HFFc6 (cell line): ENCODE data around the gene ANKRD53. TPM values are rescaled to one million over a fixed set of nuclear protein-coding genes. Genes with fewer than 3 reads are reported as not detected.

Experiments
- DNase-seq: peaks from one replicate; pipeline ENCODE4 v3.0.0-alpha.2; 2018
- H3K27ac Mint-ChIP-seq: 2 replicates; pipeline ENCODE4 v1.8.0; 2020; ENCODE audit warnings: mild to moderate bottlenecking, mixed read lengths
- H3K27me3 Mint-ChIP-seq: 2 replicates; pipeline ENCODE4 v1.8.0; 2021; ENCODE audit warnings: mild to moderate bottlenecking, moderate library complexity, mixed read lengths; ENCODE audit not compliant: insufficient read depth
- H3K36me3 Mint-ChIP-seq: 2 replicates; pipeline ENCODE4 v1.8.0; 2021; ENCODE audit warnings: low read depth, mixed read lengths
- H3K4me1 Mint-ChIP-seq: 2 replicates; pipeline ENCODE4 v1.8.0; 2020; ENCODE audit warnings: low read depth, mixed read lengths
- H3K4me3 Mint-ChIP-seq: 2 replicates; pipeline ENCODE4 v1.8.0; 2020; ENCODE audit warnings: mild to moderate bottlenecking, moderate library complexity, mixed read lengths
- H3K9me3 Mint-ChIP-seq: 2 replicates; pipeline ENCODE4 v1.8.0; 2020; ENCODE audit warnings: mild to moderate bottlenecking, mixed read lengths
- CTCF ChIP-seq: fragments of 200-600 bp; sonication (generic); IDR thresholded peaks from 2 replicates; pipeline ENCODE4 v1.5.0; 2021; ENCODE audit warnings: antibody characterized with exemption, mild to moderate bottlenecking
- total RNA-seq, 6 experiments: library from RNA; stranded (reverse); fragmentation: NEBNext Ultra II Directional; extraction: Animal tissue kit (Norgen Biotek cat#: 25700); gene quantifications; 2 replicates in 1 of 6; 3 replicates in 5 of 6; pipeline ENCODE4 v1.2.3, GENCODE V29; 2021

ANKRD53 gene
- total RNA-seq, 6 experiments from 2014 or later: 0.64 to 1.1 (median 0.85) TPM

DNA sequence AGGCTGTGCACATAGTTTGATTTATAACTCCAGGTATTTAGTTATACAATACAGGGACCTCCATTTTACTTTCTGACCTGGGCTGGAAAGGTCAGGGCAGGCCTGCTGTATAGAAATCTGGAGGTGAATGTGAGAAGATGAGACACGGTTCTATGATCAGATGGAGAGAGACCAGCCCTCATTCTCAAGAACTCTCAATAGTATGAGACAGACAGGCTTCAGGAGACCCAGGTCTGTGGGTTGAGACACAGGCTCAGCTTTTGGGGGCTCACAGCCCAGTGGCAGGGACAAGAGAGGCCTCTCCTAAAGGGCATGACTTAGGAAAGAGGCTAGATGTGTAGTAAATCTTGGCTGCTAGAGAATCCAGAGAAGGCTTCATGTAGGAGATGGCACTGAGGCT lies 43.4 kb upstream of the ANKRD53 start:
- Mint-ChIP-seq H3K9me3 (no peaks in the 10 kb centered on the region), H3K4me3 (no peak overlapping the region), H3K27ac (no peak overlapping the region), H3K36me3 (no peaks in the 10 kb centered on the region), H3K27me3 (peaks cover 16% of the 10 kb centered on the region), H3K4me1 (no peaks in the 10 kb centered on the region)
- no peak for TF ChIP-seq CTCF
- DNase-seq: no peak

GRCh38 chr2:70935468-70936164 lies 42.8 kb upstream of the ANKRD53 start, which contains the start of gene ATP6V1B1:
TSS of gene ATP6V1B1 (plus strand) at chr2:70935900. CDS start at chr2:70935955, 55 bp downstream.
- DNase-seq: no peak
- H3K27me3 Mint-ChIP-seq: peaks cover 16% of the 10 kb centered on the region
- H3K9me3 Mint-ChIP-seq: no peaks in the 10 kb centered on the region
- H3K4me3 Mint-ChIP-seq: no peak within 1 kb of the TSS
- no peaks in the 10 kb centered on the region for H3K36me3 Mint-ChIP-seq
- TF ChIP-seq CTCF: no peak
- H3K4me1 Mint-ChIP-seq: no peaks in the 10 kb centered on the region
- H3K27ac Mint-ChIP-seq: no peak within 1 kb of the TSS

DNA sequence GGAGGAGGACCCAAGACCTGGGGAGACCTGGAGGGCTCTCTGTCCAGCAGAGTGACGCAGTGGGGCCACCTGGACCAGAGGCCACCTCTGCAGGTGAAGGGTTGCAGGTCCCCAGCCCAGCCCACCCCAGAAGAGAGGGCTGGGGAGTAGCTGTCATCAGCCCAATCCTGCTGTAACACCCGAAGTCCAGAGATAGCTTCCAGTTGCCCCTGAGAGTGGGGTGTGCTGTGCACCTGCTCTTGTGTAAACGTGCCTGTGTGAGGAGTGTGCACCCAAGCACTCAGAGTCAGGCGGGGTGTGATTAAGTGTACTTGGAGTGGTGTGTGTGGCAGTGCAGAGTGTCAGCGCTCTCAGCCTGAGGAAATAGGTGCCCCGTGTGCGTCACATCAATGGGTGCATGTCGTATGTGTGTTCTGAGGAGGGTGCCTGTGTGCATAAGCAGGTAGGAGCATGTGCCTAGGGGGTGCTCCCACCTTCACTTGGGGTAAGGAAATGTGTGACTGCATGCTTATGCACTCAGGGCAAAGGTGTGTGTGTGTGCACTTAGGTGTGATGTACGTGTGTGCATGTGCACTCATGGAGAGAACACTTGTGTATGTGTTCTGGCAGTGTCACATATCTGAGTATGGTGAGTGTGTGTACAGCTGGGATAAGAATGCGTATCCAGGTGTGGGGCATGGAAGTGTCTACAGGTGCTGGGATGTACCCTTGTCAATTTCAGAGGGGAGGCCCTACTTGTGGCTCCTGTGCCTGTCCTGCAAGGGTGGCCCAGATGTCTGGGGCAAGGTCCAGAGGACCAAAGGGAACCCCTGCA lies 42.1 kb upstream of the ANKRD53 start:
- no peak overlapping the region for H3K4me3 Mint-ChIP-seq
- no peak for TF ChIP-seq CTCF
- no peaks in the 10 kb centered on the region for H3K4me1 Mint-ChIP-seq
- no peak overlapping the region for H3K27ac Mint-ChIP-seq
- H3K27me3 Mint-ChIP-seq: peaks cover 16% of the 10 kb centered on the region
- H3K36me3 Mint-ChIP-seq: no peaks in the 10 kb centered on the region
- no peak for DNase-seq
- H3K9me3 Mint-ChIP-seq: no peaks in the 10 kb centered on the region

- H3K27me3 Mint-ChIP-seq: peaks cover 16% of the 10 kb centered on the region
These were observed 41.2 kb upstream of the ANKRD53 start for GRCh38 chr2:70936979-70937811.

More at GRCh38 chr2:70936979-70937811, 41.2 kb upstream of the ANKRD53 start:
- DNase-seq: peak; percentile 9
- H3K4me3 Mint-ChIP-seq: no peak overlapping the region
- H3K9me3 Mint-ChIP-seq: no peaks in the 10 kb centered on the region
- no peak for TF ChIP-seq CTCF
- no peaks in the 10 kb centered on the region for H3K4me1 Mint-ChIP-seq
- H3K36me3 Mint-ChIP-seq: no peaks in the 10 kb centered on the region
- no peak overlapping the region for H3K27ac Mint-ChIP-seq
